Mesodermal cell (in vitro differentiated cells): Measurements from ENCODE around the gene HHIP.

Experiments used
- H3K27ac ChIP-seq: 2 replicates; pipeline ENCODE4 v1.7.0; 2013; ENCODE audit warnings: mild to moderate bottlenecking, low read depth, low read length, moderate library complexity; ENCODE audit not compliant: severe bottlenecking
- H3K36me3 ChIP-seq: 2 replicates; pipeline ENCODE4 v1.7.1; 2013; ENCODE audit warnings: mild to moderate bottlenecking, low read length, moderate library complexity; ENCODE audit not compliant: control insufficient read depth, insufficient read depth
- H3K4me1 ChIP-seq: one replicate; pipeline ENCODE4 v1.7.1; 2013; ENCODE audit warnings: mild to moderate bottlenecking, low read length; ENCODE audit not compliant: insufficient read depth, control insufficient read depth, poor library complexity, severe bottlenecking
- H3K4me3 ChIP-seq: 2 replicates; pipeline ENCODE4 v1.7.0; 2013; ENCODE audit warnings: low read length, control low read depth, mild to moderate bottlenecking; ENCODE audit not compliant: insufficient read depth, poor library complexity, severe bottlenecking; ENCODE audit errors: extremely low read depth
- H3K9me3 ChIP-seq: 2 replicates; pipeline ENCODE4 v1.7.1; 2013; ENCODE audit warnings: mild to moderate bottlenecking, low read length, moderate library complexity; ENCODE audit not compliant: control insufficient read depth
- WGBS, 2 experiments: methylation state at CpG; one replicate each; pipeline ENCODE4 v1.1.5; 2013; ENCODE audit warnings: missing lambda C conversion rate in 2 of 2; ENCODE audit not compliant: insufficient coverage in 2 of 2; 5-methylcytosine and 5-hydroxymethylcytosine counted together

HHIP gene

GRCh38 chr4:144658015-144658567 is 12.1 kb downstream of the HHIP start:
- H3K36me3 ChIP-seq: no peaks in the 10 kb centered on the region
- H3K9me3 ChIP-seq: no peaks in the 10 kb centered on the region
- H3K4me1 ChIP-seq: no peaks in the 10 kb centered on the region
- no peak overlapping the region for H3K27ac ChIP-seq
- 78 to 92% methylated on average over 2 to 6 of the region's 8 CpGs for WGBS, 2 experiments
- no peak overlapping the region for H3K4me3 ChIP-seq

- no CpG with 5 or more reads among the region's 1 CpG for WGBS, 2 experiments
- Histone ChIP-seq H3K4me1 (no peaks in the 10 kb centered on the region), H3K27ac (no peak overlapping the region), H3K4me3 (no peak overlapping the region), H3K9me3 (no peaks in the 10 kb centered on the region), H3K36me3 (no peaks in the 10 kb centered on the region)
Measured at GRCh38 chr4:144658903-144659302, 12.9 kb downstream of the HHIP start.

- 80% methylated on average over 1 of the region's 5 CpGs; no CpG with 5 or more reads in 1 of the 2 experiments for WGBS, 2 experiments
- Histone ChIP-seq H3K4me1 (no peaks in the 10 kb centered on the region), H3K9me3 (no peaks in the 10 kb centered on the region), H3K4me3 (no peak overlapping the region), H3K36me3 (no peaks in the 10 kb centered on the region), H3K27ac (no peak overlapping the region)
Measured at GRCh38 chr4:144659447-144659846, 13.5 kb downstream of the HHIP start.

GRCh38 chr4:144663834-144664475 is 18.0 kb downstream of the HHIP start:
- no peaks in the 10 kb centered on the region for H3K36me3 ChIP-seq
- H3K27ac ChIP-seq: no peak overlapping the region
- peaks cover 5% of the 10 kb centered on the region for H3K4me1 ChIP-seq
- H3K9me3 ChIP-seq: no peaks in the 10 kb centered on the region
- no peak overlapping the region for H3K4me3 ChIP-seq
- WGBS, 2 experiments: 85 to 86% methylated on average over 5 to 6 of the region's 7 CpGs

GRCh38 chr4:144666539-144667175 is 20.7 kb downstream of the HHIP start:
- Histone ChIP-seq H3K36me3 (no peaks in the 10 kb centered on the region), H3K27ac (no peak overlapping the region), H3K4me3 (no peak overlapping the region), H3K9me3 (no peaks in the 10 kb centered on the region), H3K4me1 (peaks cover 5% of the 10 kb centered on the region)
- 80 to 100% methylated on average over 1 to 2 of the region's 2 CpGs for WGBS, 2 experiments

GRCh38 chr4:144667500-144667899 is 21.5 kb downstream of the HHIP start:
- WGBS, 2 experiments: 61% methylated on average over 2 of the region's 2 CpGs; no CpG with 5 or more reads in 1 of the 2 experiments
- Histone ChIP-seq H3K36me3 (no peaks in the 10 kb centered on the region), H3K9me3 (no peaks in the 10 kb centered on the region), H3K4me1 (peaks cover 5% of the 10 kb centered on the region), H3K4me3 (no peak overlapping the region), H3K27ac (no peak overlapping the region)

- Histone ChIP-seq H3K27ac (no peak overlapping the region), H3K4me1 (peaks cover 5% of the 10 kb centered on the region), H3K9me3 (no peaks in the 10 kb centered on the region), H3K4me3 (no peak overlapping the region), H3K36me3 (no peaks in the 10 kb centered on the region)
- 83 to 100% methylated on average over 1 to 2 of the region's 5 CpGs for WGBS, 2 experiments
Measured at GRCh38 chr4:144670776-144671175, 24.8 kb downstream of the HHIP start.

- H3K4me3 ChIP-seq: no peak overlapping the region
- no peaks in the 10 kb centered on the region for H3K36me3 ChIP-seq
- no peaks in the 10 kb centered on the region for H3K4me1 ChIP-seq
- H3K27ac ChIP-seq: no peak overlapping the region
- no peaks in the 10 kb centered on the region for H3K9me3 ChIP-seq
- WGBS, 2 experiments: 71% methylated on average over 1 of the region's 1 CpG; no CpG with 5 or more reads in 1 of the 2 experiments
Measured at GRCh38 chr4:144674711-144675110, 28.8 kb downstream of the HHIP start.

- Histone ChIP-seq H3K36me3 (no peaks in the 10 kb centered on the region), H3K4me3 (no peak overlapping the region), H3K27ac (no peak overlapping the region), H3K4me1 (peaks cover 6% of the 10 kb centered on the region), H3K9me3 (no peaks in the 10 kb centered on the region)
- 67% methylated on average over 1 of the region's 3 CpGs; no CpG with 5 or more reads in 1 of the 2 experiments for WGBS, 2 experiments
Measured at GRCh38 chr4:144681806-144682205, 35.9 kb downstream of the HHIP start.

GRCh38 chr4:144683516-144683915 is 37.6 kb downstream of the HHIP start:
- no peaks in the 10 kb centered on the region for H3K36me3 ChIP-seq
- 81 to 95% methylated on average over 3 to 5 of the region's 8 CpGs for WGBS, 2 experiments
- peaks cover 6% of the 10 kb centered on the region for H3K4me1 ChIP-seq
- no peak overlapping the region for H3K4me3 ChIP-seq
- no peaks in the 10 kb centered on the region for H3K9me3 ChIP-seq
- H3K27ac ChIP-seq: no peak overlapping the region

- Histone ChIP-seq H3K27ac (no peak overlapping the region), H3K4me3 (no peak overlapping the region), H3K9me3 (no peaks in the 10 kb centered on the region), H3K4me1 (peaks cover 6% of the 10 kb centered on the region), H3K36me3 (no peaks in the 10 kb centered on the region)
- 95 to 100% methylated on average over 1 to 2 of the region's 3 CpGs for WGBS, 2 experiments
Measured at GRCh38 chr4:144685911-144686310, 40.0 kb downstream of the HHIP start.
